H9 (cell line): Measurements from ENCODE around the gene CAPN14. TPM values are rescaled to one million over a fixed set of nuclear protein-coding genes. Genes with fewer than 3 reads are reported as not detected.

Experiments
- DNase-seq: peaks from one replicate; pipeline ENCODE4 v3.0.0-alpha.2; 2017
- H2AFZ ChIP-seq: one replicate; pipeline ENCODE4 v1.6.1; 2013; ENCODE audit warnings: mild to moderate bottlenecking, low read length, control low read depth, moderate library complexity
- H2AK5ac ChIP-seq: 2 replicates; pipeline ENCODE4 v1.6.1; 2013; ENCODE audit warnings: low read length, control low read depth, mixed read lengths; ENCODE audit not compliant: insufficient read length
- H2BK120ac ChIP-seq: one replicate; pipeline ENCODE4 v1.6.1; 2013; ENCODE audit warnings: low read depth, mild to moderate bottlenecking, low read length, control low read depth, inconsistent platforms; ENCODE audit not compliant: poor library complexity, severe bottlenecking
- H2BK12ac ChIP-seq: 2 replicates; pipeline ENCODE4 v1.6.1; 2013; ENCODE audit warnings: low read length, control low read depth, mixed read lengths, low read depth; ENCODE audit not compliant: insufficient read length
- H2BK15ac ChIP-seq: 2 replicates; pipeline ENCODE4 v1.6.1; 2013; ENCODE audit warnings: low read depth, low read length, control low read depth
- H2BK20ac ChIP-seq: one replicate; pipeline ENCODE4 v1.6.1; 2013; ENCODE audit warnings: low read depth, mild to moderate bottlenecking, low read length, control low read depth, inconsistent platforms; ENCODE audit not compliant: poor library complexity, severe bottlenecking
- H2BK5ac ChIP-seq: 2 replicates; pipeline ENCODE4 v1.6.1; 2013; ENCODE audit warnings: low read length, control low read depth, mixed read lengths; ENCODE audit not compliant: insufficient read length
- H3K14ac ChIP-seq: 2 replicates; pipeline ENCODE4 v1.6.1; 2013; ENCODE audit warnings: low read length, control low read depth; ENCODE audit not compliant: insufficient read depth
- H3K18ac ChIP-seq: 2 replicates; pipeline ENCODE4 v1.6.1; 2013; ENCODE audit warnings: low read depth, mild to moderate bottlenecking, mixed read lengths, low read length, control low read depth; ENCODE audit not compliant: insufficient read length
- H3K23ac ChIP-seq: 2 replicates; pipeline ENCODE4 v1.6.1; 2013; ENCODE audit warnings: low read length, control low read depth, mixed read lengths, low read depth; ENCODE audit not compliant: insufficient read length
- H3K23me2 ChIP-seq: 2 replicates; pipeline ENCODE4 v1.6.1; 2013; ENCODE audit warnings: low read depth, mild to moderate bottlenecking, mixed read lengths, low read length, control low read depth; ENCODE audit not compliant: insufficient read length, poor library complexity, severe bottlenecking
- H3K27ac ChIP-seq: 2 replicates; pipeline ENCODE4 v1.5.1; 2013; ENCODE audit warnings: low read length, control low read depth, mixed read lengths, low read depth; ENCODE audit not compliant: insufficient read length
- H3K27me3 ChIP-seq: 2 replicates; pipeline ENCODE4 v1.6.1; 2013; ENCODE audit warnings: low read length, control low read depth, inconsistent platforms; ENCODE audit not compliant: insufficient read depth
- H3K4ac ChIP-seq: 2 replicates; pipeline ENCODE4 v1.6.1; 2013; ENCODE audit warnings: low read depth, mild to moderate bottlenecking, control low read depth, inconsistent platforms, low read length, moderate library complexity
- H3K4me1 ChIP-seq: 2 replicates; pipeline ENCODE4 v1.6.1; 2013; ENCODE audit warnings: low read length, control low read depth, inconsistent platforms; ENCODE audit not compliant: insufficient read depth
- H3K4me2 ChIP-seq: 2 replicates; pipeline ENCODE4 v1.6.1; 2013; ENCODE audit warnings: low read length, control low read depth, mixed read lengths; ENCODE audit not compliant: insufficient read length, insufficient read depth
- H3K56ac ChIP-seq: 2 replicates; pipeline ENCODE4 v1.6.1; 2013; ENCODE audit warnings: low read depth, mild to moderate bottlenecking, mixed read lengths, low read length, control low read depth; ENCODE audit not compliant: insufficient read length
- H3K79me1 ChIP-seq: 2 replicates; pipeline ENCODE4 v1.6.1; 2013; ENCODE audit warnings: low read depth, mild to moderate bottlenecking, moderate library complexity, low read length, control low read depth, inconsistent platforms; ENCODE audit not compliant: insufficient read depth, poor library complexity, severe bottlenecking
- H3K79me2 ChIP-seq: 2 replicates; pipeline ENCODE4 v1.6.1; 2013; ENCODE audit warnings: low read length, control low read depth, inconsistent platforms; ENCODE audit not compliant: insufficient read depth
- H3K9ac ChIP-seq: 2 replicates; pipeline ENCODE4 v1.6.1; 2013; ENCODE audit warnings: low read length, control low read depth, mixed read lengths; ENCODE audit not compliant: insufficient read length; ENCODE audit errors: extremely low read depth
- H3K9me3 ChIP-seq: one replicate; pipeline ENCODE4 v1.6.1; 2013; ENCODE audit warnings: low read depth, low read length, inconsistent platforms; ENCODE audit not compliant: control insufficient read depth
- H3T11ph ChIP-seq: one replicate; pipeline ENCODE4 v1.6.1; 2013; ENCODE audit warnings: mild to moderate bottlenecking, low read length, control low read depth, inconsistent platforms
- H4K20me1 ChIP-seq: one replicate; pipeline ENCODE4 v1.6.1; 2013; ENCODE audit not compliant: control insufficient read depth, insufficient read length, insufficient read depth
- H4K5ac ChIP-seq: 2 replicates; pipeline ENCODE4 v1.6.1; 2013; ENCODE audit warnings: low read depth, mild to moderate bottlenecking, mixed read lengths, low read length, control low read depth; ENCODE audit not compliant: insufficient read length
- H4K8ac ChIP-seq: replicated peaks from 2 replicates; pipeline ENCODE4 v1.6.1; 2013; ENCODE audit warnings: low read length, control low read depth, mixed read lengths, low read depth; ENCODE audit not compliant: insufficient read length
- H4K91ac ChIP-seq: 2 replicates; pipeline ENCODE4 v1.6.1; 2013; ENCODE audit warnings: low read depth, mild to moderate bottlenecking, moderate library complexity, mixed read lengths, low read length, control low read depth; ENCODE audit not compliant: insufficient read length
- H3K27ac Mint-ChIP-seq, 3 experiments: 2 replicates in 2 of 3; 3 replicates in 1 of 3; pipeline ENCODE4 v1.8.0; 2020 to 2021; ENCODE audit warnings: mixed read lengths in 3 of 3, mild to moderate bottlenecking in 1 of 3, moderate library complexity in 1 of 3
- H3K27me3 Mint-ChIP-seq: 2 replicates; pipeline ENCODE4 v1.8.0; 2021; ENCODE audit warnings: low read depth, mild to moderate bottlenecking, moderate library complexity, mixed read lengths
- H3K36me3 Mint-ChIP-seq, 3 experiments: 2 replicates in 2 of 3; 3 replicates in 1 of 3; pipeline ENCODE4 v1.8.0; 2020 to 2021; ENCODE audit warnings: low read depth in 3 of 3, mixed read lengths in 3 of 3; ENCODE audit not compliant: insufficient read depth in 1 of 3
- H3K4me1 Mint-ChIP-seq, 2 experiments: 2 replicates each; pipeline ENCODE4 v1.8.0; 2020; ENCODE audit warnings: mixed read lengths in 2 of 2
- H3K4me3 Mint-ChIP-seq, 2 experiments: 2 replicates in 1 of 2; 3 replicates in 1 of 2; pipeline ENCODE4 v1.8.0; 2020 to 2021; ENCODE audit warnings: mild to moderate bottlenecking in 2 of 2, mixed read lengths in 2 of 2, moderate library complexity in 1 of 2
- H3K9me3 Mint-ChIP-seq, 2 experiments: 2 replicates in 1 of 2; 3 replicates in 1 of 2; pipeline ENCODE4 v1.8.0; 2020; ENCODE audit warnings: mild to moderate bottlenecking in 2 of 2, mixed read lengths in 2 of 2, moderate library complexity in 1 of 2
- CTCF ChIP-seq: fragments of 200-600 bp; sonication (generic); conservative IDR thresholded peaks from 3 replicates; pipeline ENCODE4 v1.8.0; 2021; ENCODE audit warnings: antibody characterized with exemption, mild to moderate bottlenecking
- whole genome bisulfite sequencing: extraction: QIAGEN DNeasy Blood & Tissue Kit; methylation state at CpG from one replicate; pipeline ENCODE4 v1.1.7; 2013; ENCODE audit warnings: missing lambda C conversion rate, low lambda C conversion rate, mixed read lengths; ENCODE audit not compliant: insufficient read length; ENCODE audit errors: extremely low coverage; 5-methylcytosine and 5-hydroxymethylcytosine counted together
- total RNA-seq: library from RNA; stranded (reverse); gene quantifications from 2 replicates; pipeline ENCODE4 v1.2.1, GENCODE V29; 2021

Gene CAPN14
- total RNA-seq, 1 experiment from 2014 or later: 0.09 TPM

- no peak overlapping the region for H3K4me2 ChIP-seq
- no peak overlapping the region for H3K4me3 Mint-ChIP-seq
- no CpG with 5 or more reads among the region's 9 CpGs for WGBS
- H3K4ac ChIP-seq: no peak overlapping the region
- no peak overlapping the region for H2BK20ac ChIP-seq
- no peak overlapping the region; a peak in 2 of 7 replicates for H3K27ac Mint-ChIP-seq
- H3K23ac ChIP-seq: no peak overlapping the region
- H3K27me3 Mint-ChIP-seq: peaks cover 1% of the 10 kb centered on the region; the same call in 1 of the 2 replicates
- no peaks in the 10 kb centered on the region for H3K79me2 ChIP-seq
- H3K9me3 ChIP-seq: no peaks in the 10 kb centered on the region
- no peaks in the 10 kb centered on the region for H4K20me1 ChIP-seq
- no peak for TF ChIP-seq CTCF
- no peak overlapping the region for H4K91ac ChIP-seq
- no peak for DNase-seq
- H3K27me3 ChIP-seq: no peaks in the 10 kb centered on the region
- no peak overlapping the region for H3T11ph ChIP-seq
- no peak overlapping the region for H4K5ac ChIP-seq
- no peak overlapping the region for H2BK12ac ChIP-seq
- H3K18ac ChIP-seq: no peak overlapping the region
- no peaks in the 10 kb centered on the region for H3K23me2 ChIP-seq
- no peak overlapping the region for H2AFZ ChIP-seq
- H3K14ac ChIP-seq: no peak overlapping the region
- no peak overlapping the region for H2BK120ac ChIP-seq
- H3K36me3 Mint-ChIP-seq: no peaks in the 10 kb centered on the region
- H2BK15ac ChIP-seq: no peak overlapping the region
- H3K56ac ChIP-seq: no peak overlapping the region
- H2AK5ac ChIP-seq: no peak overlapping the region
- no peak overlapping the region for H4K8ac ChIP-seq
- H3K79me1 ChIP-seq: no peaks in the 10 kb centered on the region
- peaks cover 13 to 17% of the 10 kb centered on the region in 2 experiments for H3K4me1 Mint-ChIP-seq
- no peaks in the 10 kb centered on the region for H3K4me1 ChIP-seq
- no peak overlapping the region for H2BK5ac ChIP-seq
- H3K9me3 Mint-ChIP-seq: no peaks in the 10 kb centered on the region
- H3K27ac ChIP-seq: no peak overlapping the region
- H3K9ac ChIP-seq: no peak overlapping the region
Observed at GRCh38 chr2:31205186-31205585, 12.1 kb downstream of the CAPN14 start.
